Suprapubic skin (tissue), 4 donors: ENCODE data around the gene ELK1. TPM values are rescaled to one million over a fixed set of nuclear protein-coding genes. Genes with fewer than 3 reads are reported as not detected.

ENCODE experiments used
- DNase-seq, 2 donors: peaks; one replicate each; pipeline ENCODE4 v3.0.0-alpha.2; 2019; ENCODE audit warnings: low spot score in 2 of 2
- H3K27ac ChIP-seq: fragments of 200-600 bp; sonication (generic); one replicate; pipeline ENCODE4 v1.5.1; 2019
- H3K27me3 ChIP-seq: fragments of 200-600 bp; sonication (generic); one replicate; pipeline ENCODE4 v1.5.1; 2019
- H3K36me3 ChIP-seq: fragments of 200-600 bp; sonication (generic); one replicate; pipeline ENCODE4 v1.5.1; 2019
- H3K4me1 ChIP-seq: fragments of 200-600 bp; sonication (generic); one replicate; pipeline ENCODE4 v1.5.1; 2019
- H3K4me3 ChIP-seq: fragments of 200-600 bp; sonication (generic); one replicate; pipeline ENCODE4 v1.5.1; 2019; ENCODE audit warnings: mild to moderate bottlenecking
- H3K9me3 ChIP-seq: fragments of 200-600 bp; sonication (generic); one replicate; pipeline ENCODE4 v1.5.1; 2019
- EP300 ChIP-seq: sonication (generic); formaldehyde crosslinking; IDR thresholded peaks from one replicate; pipeline ENCODE4 v1.6.1; 2017; ENCODE audit warnings: antibody characterized with exemption
- POLR2A ChIP-seq, 2 donors: fragments of 450-650 bp; IDR thresholded peaks; one replicate each; pipeline ENCODE4 v1.6.1; 2017; ENCODE audit warnings: antibody characterized with exemption in 2 of 2, mild to moderate bottlenecking in 2 of 2, moderate library complexity in 2 of 2
- POLR2AphosphoS5 ChIP-seq, 3 donors: sonication (generic); formaldehyde crosslinking; IDR thresholded peaks; one replicate each; pipeline ENCODE4 v1.6.1; 2017; ENCODE audit warnings: antibody characterized with exemption in 3 of 3
- WGBS: methylation state at CpG from one replicate; pipeline ENCODE4 v1.1.5; 2018; 5-methylcytosine and 5-hydroxymethylcytosine counted together
- total RNA-seq, 4 donors: library from RNA; depleted of rRNA; stranded (reverse); fragments of >200 nt; gene quantifications; one replicate each; pipeline ENCODE4 v1.1.0, GENCODE V29; 2016
- TF ChIP-seq, protein P1 (sequence below), 2 donors: fragments of 200-600 bp in 1 of 2; fragments of 450-650 bp in 1 of 2; sonication (generic) in 1 of 2; IDR thresholded peaks; one replicate each; pipeline ENCODE4 v1.5.1; 2016 to 2019; ENCODE audit warnings: antibody characterized with exemption in 2 of 2, mild to moderate bottlenecking in 1 of 2, moderate library complexity in 1 of 2

The ELK1 gene
- total RNA-seq, 4 donors from 2014 or later, result 18.3 to 32.1 (median 29.8) TPM

DNA sequence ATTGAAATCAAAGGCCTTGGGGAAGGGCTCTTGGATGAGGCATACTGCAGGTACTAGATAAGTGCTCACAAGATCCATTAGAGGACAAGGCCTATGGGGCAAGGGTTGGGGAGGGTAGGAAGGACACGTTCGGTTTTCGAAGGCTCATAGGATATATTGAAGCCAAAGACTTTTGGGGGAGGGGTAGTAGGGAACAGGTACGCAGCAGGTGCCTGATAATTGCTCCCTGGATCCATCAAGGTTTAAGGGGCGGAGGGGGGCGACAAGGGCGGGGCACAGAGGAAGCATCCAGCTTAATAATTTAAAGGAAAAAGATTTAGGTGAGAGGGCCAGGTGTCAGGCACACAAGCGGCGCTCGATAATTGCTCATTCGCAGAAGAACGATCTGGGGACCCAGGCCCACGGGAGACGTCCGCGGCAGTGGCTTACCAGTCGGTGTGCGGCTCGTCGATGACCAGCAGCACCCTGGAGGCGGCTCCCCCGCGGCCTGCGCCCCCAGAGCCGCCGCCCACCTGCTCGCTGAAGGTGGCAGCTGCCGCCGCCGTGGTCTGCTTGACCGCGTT is 31.4 kb downstream of the ELK1 start:
- Histone ChIP-seq H3K36me3 (no peaks in the 10 kb centered on the region), H3K4me3 (peak overlapping the region; percentile 37), H3K27ac (no peak overlapping the region), H3K27me3 (peaks cover 4% of the 10 kb centered on the region), H3K9me3 (no peaks in the 10 kb centered on the region), H3K4me1 (peaks cover 10% of the 10 kb centered on the region)
- 49% methylated on average over 32 of the region's 32 CpGs for whole genome bisulfite sequencing
- TF ChIP-seq POLR2AphosphoS5 (IDR thresholded peaks at IDR 0.05), result no peak
- DNase-seq, result no peak

DNA sequence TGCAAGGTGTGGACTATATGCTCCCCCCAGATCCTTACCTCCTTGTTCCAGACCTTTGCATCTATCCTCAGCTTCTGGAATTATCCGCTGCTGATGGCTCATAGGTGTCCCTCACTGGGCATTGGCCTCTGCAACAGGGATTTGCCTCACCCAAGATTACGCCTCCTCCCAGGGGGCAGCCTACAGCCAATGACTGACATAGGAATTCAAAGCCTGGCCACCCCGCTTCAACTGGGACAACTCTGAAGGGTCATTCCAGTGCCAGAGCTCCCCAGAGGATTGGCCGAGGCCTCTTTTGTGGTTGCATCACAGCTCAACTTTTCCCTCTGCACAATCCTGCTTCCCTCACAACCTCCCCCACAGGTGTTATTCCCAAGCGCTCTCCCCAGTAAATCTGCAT is 35.7 kb downstream of the ELK1 start:
- no peaks in the 10 kb centered on the region for H3K27me3 ChIP-seq
- TF ChIP-seq POLR2A (IDR thresholded peaks at IDR 0.05) (no peak), POLR2AphosphoS5 (IDR thresholded peaks at IDR 0.05) (no peak), EP300 (no peak)
- TF ChIP-seq, protein P1, sequence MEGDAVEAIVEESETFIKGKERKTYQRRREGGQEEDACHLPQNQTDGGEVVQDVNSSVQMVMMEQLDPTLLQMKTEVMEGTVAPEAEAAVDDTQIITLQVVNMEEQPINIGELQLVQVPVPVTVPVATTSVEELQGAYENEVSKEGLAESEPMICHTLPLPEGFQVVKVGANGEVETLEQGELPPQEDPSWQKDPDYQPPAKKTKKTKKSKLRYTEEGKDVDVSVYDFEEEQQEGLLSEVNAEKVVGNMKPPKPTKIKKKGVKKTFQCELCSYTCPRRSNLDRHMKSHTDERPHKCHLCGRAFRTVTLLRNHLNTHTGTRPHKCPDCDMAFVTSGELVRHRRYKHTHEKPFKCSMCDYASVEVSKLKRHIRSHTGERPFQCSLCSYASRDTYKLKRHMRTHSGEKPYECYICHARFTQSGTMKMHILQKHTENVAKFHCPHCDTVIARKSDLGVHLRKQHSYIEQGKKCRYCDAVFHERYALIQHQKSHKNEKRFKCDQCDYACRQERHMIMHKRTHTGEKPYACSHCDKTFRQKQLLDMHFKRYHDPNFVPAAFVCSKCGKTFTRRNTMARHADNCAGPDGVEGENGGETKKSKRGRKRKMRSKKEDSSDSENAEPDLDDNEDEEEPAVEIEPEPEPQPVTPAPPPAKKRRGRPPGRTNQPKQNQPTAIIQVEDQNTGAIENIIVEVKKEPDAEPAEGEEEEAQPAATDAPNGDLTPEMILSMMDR (IDR thresholded peaks at IDR 0.05), result no peak
- no peak overlapping the region for H3K27ac ChIP-seq
- 66% methylated on average over 5 of the region's 5 CpGs for WGBS
- H3K9me3 ChIP-seq, result no peaks in the 10 kb centered on the region
- DNase-seq, result peak in 1 of 2 donors; percentile 19
- H3K4me3 ChIP-seq, result no peak overlapping the region
- no peaks in the 10 kb centered on the region for H3K36me3 ChIP-seq
- peaks cover 4% of the 10 kb centered on the region for H3K4me1 ChIP-seq

DNA sequence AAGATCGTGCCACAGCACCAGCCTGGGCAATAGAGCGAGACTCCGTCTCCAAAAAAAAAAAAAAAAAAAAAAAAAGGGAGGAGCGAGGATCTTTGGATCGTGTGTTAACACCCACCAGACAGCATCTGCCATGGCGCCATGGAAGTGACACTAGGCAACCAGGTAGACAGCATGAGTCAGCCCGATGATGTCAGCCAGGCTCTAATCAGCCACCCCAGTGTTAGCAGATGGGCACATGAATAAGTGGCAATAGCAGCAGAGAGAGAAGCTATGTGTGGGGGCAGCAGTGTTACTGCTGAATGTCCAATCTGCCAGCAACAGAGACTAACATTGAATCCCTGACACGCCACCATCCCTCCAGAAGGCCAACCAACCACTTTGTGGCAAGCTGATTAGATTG is 37.3 kb downstream of the ELK1 start:
- Histone ChIP-seq H3K36me3 (no peaks in the 10 kb centered on the region), H3K27ac (no peak overlapping the region), H3K4me3 (no peak overlapping the region), H3K27me3 (no peaks in the 10 kb centered on the region), H3K9me3 (no peaks in the 10 kb centered on the region), H3K4me1 (no peaks in the 10 kb centered on the region)
- 85% methylated on average over 8 of the region's 8 CpGs for WGBS
- peak in 1 of 2 donors; percentile 33 for DNase-seq
- TF ChIP-seq, protein P1 (IDR thresholded peaks at IDR 0.05), result no peak
- TF ChIP-seq POLR2AphosphoS5 (IDR thresholded peaks at IDR 0.05), result no peak
- no peak for TF ChIP-seq POLR2A (IDR thresholded peaks at IDR 0.05)
- TF ChIP-seq EP300, result no peak

DNA sequence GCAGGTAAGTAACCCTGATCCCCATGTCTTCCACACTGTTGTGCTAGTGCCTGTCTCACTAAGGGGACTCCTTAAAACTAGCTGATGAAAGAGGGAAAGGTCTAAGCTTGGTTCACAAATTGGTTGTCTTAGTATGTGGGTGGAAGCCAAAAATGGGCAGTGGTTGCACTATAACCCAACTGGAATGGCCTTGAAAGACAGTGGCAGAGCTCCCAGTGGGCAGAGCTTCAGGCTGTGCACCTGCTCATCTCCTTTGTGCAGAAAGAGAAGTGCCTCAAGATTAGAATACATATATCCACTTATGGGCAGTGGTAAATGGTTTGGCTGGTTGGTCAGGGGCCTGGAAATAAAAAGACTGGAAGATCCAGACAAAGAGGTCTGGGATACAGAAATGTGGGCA is 37.9 kb downstream of the ELK1 start:
- no peak overlapping the region for H3K4me3 ChIP-seq
- H3K27ac ChIP-seq, result no peak overlapping the region
- TF ChIP-seq POLR2AphosphoS5 (IDR thresholded peaks at IDR 0.05) (no peak), POLR2A (IDR thresholded peaks at IDR 0.05) (no peak), EP300 (no peak)
- TF ChIP-seq, protein P1 (IDR thresholded peaks at IDR 0.05), result no peak
- no peak for DNase-seq
- no peaks in the 10 kb centered on the region for H3K4me1 ChIP-seq
- no peaks in the 10 kb centered on the region for H3K9me3 ChIP-seq
- H3K36me3 ChIP-seq, result no peaks in the 10 kb centered on the region
- H3K27me3 ChIP-seq, result no peaks in the 10 kb centered on the region

DNA sequence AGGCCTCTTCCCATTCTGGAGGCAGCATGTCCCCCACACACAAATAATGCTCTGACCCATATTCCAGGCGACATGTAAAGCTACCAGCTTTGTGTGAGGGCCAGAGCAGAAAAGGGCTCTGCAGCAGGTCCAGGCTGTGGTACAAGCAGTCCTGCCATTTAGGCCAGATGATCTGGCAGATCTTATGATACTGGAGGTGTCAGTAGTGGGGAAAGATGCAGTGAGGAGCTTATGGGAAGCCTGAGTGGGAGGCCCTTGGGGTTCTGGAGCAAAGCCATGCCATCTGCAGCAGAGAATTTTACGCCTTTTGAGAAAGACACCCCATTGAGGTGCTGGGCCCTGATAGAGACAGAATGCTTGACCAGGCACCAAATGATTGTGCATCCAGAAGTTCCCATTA is 38.4 kb downstream of the ELK1 start:
- Histone ChIP-seq H3K27ac (no peak overlapping the region), H3K27me3 (no peaks in the 10 kb centered on the region), H3K4me3 (no peak overlapping the region), H3K4me1 (no peaks in the 10 kb centered on the region), H3K36me3 (no peaks in the 10 kb centered on the region), H3K9me3 (no peaks in the 10 kb centered on the region)
- 90% methylated on average over 2 of the region's 2 CpGs for WGBS
- peak in 1 of 2 donors; percentile 16 for DNase-seq
- TF ChIP-seq, protein P1 (IDR thresholded peaks at IDR 0.05), result no peak
- TF ChIP-seq POLR2AphosphoS5 (IDR thresholded peaks at IDR 0.05) (no peak), EP300 (no peak), POLR2A (IDR thresholded peaks at IDR 0.05) (no peak)

DNA sequence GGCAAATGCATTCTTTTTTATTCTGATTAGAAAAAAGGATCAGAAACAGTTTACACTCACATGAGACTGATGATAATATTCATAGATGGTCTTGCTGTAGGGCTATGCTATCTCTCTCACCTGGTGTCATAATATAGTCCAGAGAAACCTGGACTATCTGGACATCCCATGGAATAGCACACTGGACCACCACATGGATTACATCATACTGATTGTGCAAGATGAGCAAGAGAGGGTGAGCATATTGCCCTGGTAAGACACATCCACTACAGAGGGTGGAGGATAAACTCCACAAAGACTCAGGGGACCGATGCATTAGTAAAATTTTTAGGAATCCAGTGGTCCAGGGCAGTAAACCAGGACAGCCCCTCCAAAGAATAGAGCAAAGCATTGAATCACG is 38.9 kb downstream of the ELK1 start:
- Histone ChIP-seq H3K27ac (no peak overlapping the region), H3K36me3 (no peaks in the 10 kb centered on the region), H3K4me1 (no peaks in the 10 kb centered on the region), H3K4me3 (no peak overlapping the region), H3K27me3 (no peaks in the 10 kb centered on the region), H3K9me3 (no peaks in the 10 kb centered on the region)
- 83% methylated on average over 2 of the region's 2 CpGs for WGBS
- no peak for DNase-seq
- TF ChIP-seq POLR2A (IDR thresholded peaks at IDR 0.05) (no peak), EP300 (no peak), POLR2AphosphoS5 (IDR thresholded peaks at IDR 0.05) (no peak)
- TF ChIP-seq, protein P1 (IDR thresholded peaks at IDR 0.05), result no peak
